ENCODE measurements around the gene LCP2.

The LCP2 gene

GRCh38 chr5:170339780-170340167 lies 42.2 kb upstream of the LCP2 start (continued):
- TF ChIP-seq HIC1 (tag by site-specific recombination; IDR thresholded peaks at IDR 0.05) (no peak), ZNF211 (tag by site-specific recombination; IDR thresholded peaks at IDR 0.05; ENCODE audit: low read depth) (no peak)

GRCh38 chr5:170338933-170339779 lies 41.6 kb upstream of the LCP2 start:
- H3K36me3 ChIP-seq (ENCODE audit: control insufficient read depth in 2 of 2, insufficient read depth in 1 of 2, low read length in 2 of 2): no peaks in the 10 kb centered on the region
- no peaks in the 10 kb centered on the region for H3K9me3 ChIP-seq (ENCODE audit: control insufficient read depth, insufficient read depth, low read depth, low read length)
- no peak overlapping the region for H3K27ac ChIP-seq (ENCODE audit: extremely low read depth, low read depth, low read length)
- H3K4me3 ChIP-seq (ENCODE audit: low read depth, low read length): no peak overlapping the region
- POLR2A ChIA-PET: no interaction called here
- no peak for TF ChIP-seq ZNF76 (tag by site-specific recombination; IDR thresholded peaks at IDR 0.05; ENCODE audit: borderline replicate concordance, low read depth)
- TF ChIP-seq CTCF (tag by site-specific recombination; IDR thresholded peaks at IDR 0.05): peak; percentile 63; the same call in 1 of the 2 replicates
- CTCF ChIA-PET: interaction anchor here (0.8 to 1.6 kb wide), 6 partner anchors 9 to 116 kb away, joined by 3 to 9 read pairs (median 4); no protein-coding TSS in a partner anchor
- H3K4me1 ChIP-seq (ENCODE audit: control insufficient read depth, insufficient read depth, low read length): no peaks in the 10 kb centered on the region

- no peaks in the 10 kb centered on the region for H3K36me3 ChIP-seq (ENCODE audit: control insufficient read depth in 2 of 2, insufficient read depth in 1 of 2, low read length in 2 of 2)
- POLR2A ChIA-PET: no interaction called here
- H3K9me3 ChIP-seq (ENCODE audit: control insufficient read depth, insufficient read depth, low read depth, low read length): no peaks in the 10 kb centered on the region
- CTCF ChIA-PET: interaction anchor here (0.8 to 1.6 kb wide), 6 partner anchors 9 to 115 kb away, joined by 3 to 9 read pairs (median 4); no protein-coding TSS in a partner anchor
- no peak overlapping the region for H3K27ac ChIP-seq (ENCODE audit: extremely low read depth, low read depth, low read length)
- no peak overlapping the region for H3K4me3 ChIP-seq (ENCODE audit: low read depth, low read length)
- H3K4me1 ChIP-seq (ENCODE audit: control insufficient read depth, insufficient read depth, low read length): peaks cover 5% of the 10 kb centered on the region
- TF ChIP-seq GFI1B (tag by site-specific recombination; IDR thresholded peaks at IDR 0.05): no peak
- no peak for TF ChIP-seq ZNF645 (tag by site-specific recombination; IDR thresholded peaks at IDR 0.05)
- no peak for TF ChIP-seq ZNF214 (tag by site-specific recombination; IDR thresholded peaks at IDR 0.05; ENCODE audit: borderline replicate concordance)
- no peak for TF ChIP-seq GLI4 (tag by site-specific recombination; IDR thresholded peaks at IDR 0.05)
- no peak for TF ChIP-seq ZBTB49 (tag by site-specific recombination; IDR thresholded peaks at IDR 0.05; ENCODE audit: low read depth)
These were observed 40.7 kb upstream of the LCP2 start for GRCh38 chr5:170338291-170338690.
